ENCODE measurements around the gene IGSF9.

Gene IGSF9

GRCh38 chr1:159947942-159948341, 2.5 kb upstream of the IGSF9 start:
- TF ChIP-seq POLR2AphosphoS5 (IDR thresholded peaks at IDR 0.05; ENCODE audit: borderline replicate concordance, low read depth, low read length), result no peak
- no peak for TF ChIP-seq FOXP2 (optimal IDR thresholded peaks at IDR 0.05; ENCODE audit: control extremely low read depth, extremely low read length, insufficient read depth)
- no peak for TF ChIP-seq EZH2 (IDR thresholded peaks at IDR 0.05)
- H3K36me3 ChIP-seq (ENCODE audit: insufficient read depth, low read length), result no peaks in the 10 kb centered on the region
- H3K9ac ChIP-seq (ENCODE audit: insufficient read length), result no peak overlapping the region
- no peaks in the 10 kb centered on the region for H3K9me3 ChIP-seq (ENCODE audit: low read depth, low read length)
- H3K27ac ChIP-seq, result no peak overlapping the region
- H3K4me3 ChIP-seq, result no peak overlapping the region
- DNase-seq (ENCODE audit: low read depth, low spot score), result no peak

GRCh38 chr1:159946242-159947187, 1.1 kb upstream of the IGSF9 start:
- Histone ChIP-seq H3K27ac (no peak overlapping the region), H3K4me3 (peak overlapping the region; percentile 83), H3K9ac (ENCODE audit: insufficient read length) (no peak overlapping the region), H3K9me3 (ENCODE audit: low read depth, low read length) (no peaks in the 10 kb centered on the region), H3K36me3 (ENCODE audit: insufficient read depth, low read length) (no peaks in the 10 kb centered on the region)
- DNase-seq (ENCODE audit: low read depth, low spot score), result no peak
- TF ChIP-seq FOXP2 (optimal IDR thresholded peaks at IDR 0.05; ENCODE audit: control extremely low read depth, extremely low read length, insufficient read depth) (no peak), POLR2AphosphoS5 (IDR thresholded peaks at IDR 0.05; ENCODE audit: borderline replicate concordance, low read depth, low read length) (no peak), EZH2 (IDR thresholded peaks at IDR 0.05) (no peak)

- TF ChIP-seq FOXP2 (optimal IDR thresholded peaks at IDR 0.05; ENCODE audit: control extremely low read depth, extremely low read length, insufficient read depth) (no peak), POLR2AphosphoS5 (IDR thresholded peaks at IDR 0.05; ENCODE audit: borderline replicate concordance, low read depth, low read length) (no peak), EZH2 (IDR thresholded peaks at IDR 0.05) (no peak)
- no peak for DNase-seq (ENCODE audit: low read depth, low spot score)
- Histone ChIP-seq H3K27ac (no peak overlapping the region), H3K9ac (ENCODE audit: insufficient read length) (peak overlapping the region; percentile 54), H3K4me3 (peak overlapping the region; percentile 83), H3K9me3 (ENCODE audit: low read depth, low read length) (no peaks in the 10 kb centered on the region), H3K36me3 (ENCODE audit: insufficient read depth, low read length) (no peaks in the 10 kb centered on the region)
Observed at GRCh38 chr1:159944623-159945455, 574 bp downstream of the IGSF9 start.

- Histone ChIP-seq H3K27ac (no peak overlapping the region), H3K4me3 (peak overlapping the region; percentile 83; the same call in 1 of the 2 replicates), H3K9me3 (ENCODE audit: low read depth, low read length) (no peaks in the 10 kb centered on the region), H3K9ac (ENCODE audit: insufficient read length) (no peak overlapping the region), H3K36me3 (ENCODE audit: insufficient read depth, low read length) (no peaks in the 10 kb centered on the region)
- TF ChIP-seq POLR2AphosphoS5 (IDR thresholded peaks at IDR 0.05; ENCODE audit: borderline replicate concordance, low read depth, low read length), result no peak
- no peak for DNase-seq (ENCODE audit: low read depth, low spot score)
Observed at GRCh38 chr1:159943908-159944622, 1.3 kb downstream of the IGSF9 start.

- no peak overlapping the region for H3K9ac ChIP-seq (ENCODE audit: insufficient read length)
- no peak for DNase-seq (ENCODE audit: low read depth, low spot score)
- no peak overlapping the region for H3K4me3 ChIP-seq
- H3K9me3 ChIP-seq (ENCODE audit: low read depth, low read length), result no peaks in the 10 kb centered on the region
- no peak overlapping the region for H3K27ac ChIP-seq
- no peaks in the 10 kb centered on the region for H3K36me3 ChIP-seq (ENCODE audit: insufficient read depth, low read length)
- no peak for TF ChIP-seq EZH2 (IDR thresholded peaks at IDR 0.05)
- no peak for TF ChIP-seq FOXP2 (optimal IDR thresholded peaks at IDR 0.05; ENCODE audit: control extremely low read depth, extremely low read length, insufficient read depth)
- TF ChIP-seq POLR2AphosphoS5 (IDR thresholded peaks at IDR 0.05; ENCODE audit: borderline replicate concordance, low read depth, low read length), result no peak
Observed at GRCh38 chr1:159943278-159943640, 2.2 kb downstream of the IGSF9 start.

- Histone ChIP-seq H3K9ac (ENCODE audit: insufficient read length) (no peak overlapping the region), H3K36me3 (ENCODE audit: insufficient read depth, low read length) (no peaks in the 10 kb centered on the region), H3K27ac (no peak overlapping the region), H3K4me3 (no peak overlapping the region), H3K9me3 (ENCODE audit: low read depth, low read length) (no peaks in the 10 kb centered on the region)
- TF ChIP-seq EZH2 (IDR thresholded peaks at IDR 0.05) (no peak), POLR2AphosphoS5 (IDR thresholded peaks at IDR 0.05; ENCODE audit: borderline replicate concordance, low read depth, low read length) (no peak), FOXP2 (optimal IDR thresholded peaks at IDR 0.05; ENCODE audit: control extremely low read depth, extremely low read length, insufficient read depth) (no peak)
- no peak for DNase-seq (ENCODE audit: low read depth, low spot score)
Observed at GRCh38 chr1:159942632-159943277, 2.7 kb downstream of the IGSF9 start.

- no peak for DNase-seq (ENCODE audit: low read depth, low spot score)
- no peak overlapping the region for H3K27ac ChIP-seq
- H3K9me3 ChIP-seq (ENCODE audit: low read depth, low read length), result no peaks in the 10 kb centered on the region
- no peak overlapping the region for H3K9ac ChIP-seq (ENCODE audit: insufficient read length)
- H3K36me3 ChIP-seq (ENCODE audit: insufficient read depth, low read length), result no peaks in the 10 kb centered on the region
- no peak overlapping the region for H3K4me3 ChIP-seq
- no peak for TF ChIP-seq FOXP2 (optimal IDR thresholded peaks at IDR 0.05; ENCODE audit: control extremely low read depth, extremely low read length, insufficient read depth)
- no peak for TF ChIP-seq POLR2AphosphoS5 (IDR thresholded peaks at IDR 0.05; ENCODE audit: borderline replicate concordance, low read depth, low read length)
- TF ChIP-seq EZH2 (IDR thresholded peaks at IDR 0.05), result no peak
Observed at GRCh38 chr1:159941591-159942560, 3.5 kb downstream of the IGSF9 start.
